WTC11 (cell line): ENCODE results near the gene LCN15.

ENCODE experiments used
- ATF1 ChIP-seq: sonication (generic); formaldehyde crosslinking; IDR thresholded peaks from 2 replicates; pipeline ENCODE4 v1.8.1; 2023; ENCODE audit warnings: mild to moderate bottlenecking, moderate library complexity, missing genetic modification reagents
- CREB1 ChIP-seq: sonication (generic); formaldehyde crosslinking; IDR thresholded peaks from 2 replicates; pipeline ENCODE4 v1.8.0; 2023; ENCODE audit warnings: mild to moderate bottlenecking, missing genetic modification reagents
- ELF4 ChIP-seq: sonication (generic); formaldehyde crosslinking; IDR thresholded peaks from 2 replicates; pipeline ENCODE4 v1.8.1; 2022; ENCODE audit warnings: low read depth, mild to moderate bottlenecking, moderate library complexity, missing genetic modification reagents
- MAX ChIP-seq: sonication (generic); formaldehyde crosslinking; IDR thresholded peaks from 2 replicates; pipeline ENCODE4 v1.8.0; 2022; ENCODE audit warnings: mild to moderate bottlenecking, missing genetic modification reagents
- TCF7 ChIP-seq: sonication (generic); formaldehyde crosslinking; IDR thresholded peaks from 2 replicates; pipeline ENCODE4 v1.8.0; 2022; ENCODE audit warnings: mild to moderate bottlenecking, low read depth, missing genetic modification reagents, moderate library complexity
- ZNF121 ChIP-seq: sonication (generic); formaldehyde crosslinking; IDR thresholded peaks from 2 replicates; pipeline ENCODE4 v1.8.0; 2023; ENCODE audit warnings: missing genetic modification reagents
- ZNF317 ChIP-seq: sonication (generic); formaldehyde crosslinking; IDR thresholded peaks from 2 replicates; pipeline ENCODE4 v1.8.1; 2023; ENCODE audit warnings: low read depth, mild to moderate bottlenecking, moderate library complexity, missing genetic modification reagents, borderline replicate concordance
- ZNF512 ChIP-seq: sonication (generic); formaldehyde crosslinking; IDR thresholded peaks from 2 replicates; pipeline ENCODE4 v1.8.1; 2022; ENCODE audit warnings: missing genetic modification reagents, borderline replicate concordance
- TF ChIP-seq, protein P1 (sequence below): fragments of 200-600 bp; IDR thresholded peaks from 2 replicates; pipeline ENCODE4 v1.8.0; 2022; ENCODE audit warnings: antibody characterized with exemption
- TF ChIP-seq, protein P2 (sequence below): sonication (generic); formaldehyde crosslinking; IDR thresholded peaks from 2 replicates; pipeline ENCODE4 v1.8.1; 2023; ENCODE audit warnings: mild to moderate bottlenecking, missing genetic modification reagents, moderate library complexity

DNA sequence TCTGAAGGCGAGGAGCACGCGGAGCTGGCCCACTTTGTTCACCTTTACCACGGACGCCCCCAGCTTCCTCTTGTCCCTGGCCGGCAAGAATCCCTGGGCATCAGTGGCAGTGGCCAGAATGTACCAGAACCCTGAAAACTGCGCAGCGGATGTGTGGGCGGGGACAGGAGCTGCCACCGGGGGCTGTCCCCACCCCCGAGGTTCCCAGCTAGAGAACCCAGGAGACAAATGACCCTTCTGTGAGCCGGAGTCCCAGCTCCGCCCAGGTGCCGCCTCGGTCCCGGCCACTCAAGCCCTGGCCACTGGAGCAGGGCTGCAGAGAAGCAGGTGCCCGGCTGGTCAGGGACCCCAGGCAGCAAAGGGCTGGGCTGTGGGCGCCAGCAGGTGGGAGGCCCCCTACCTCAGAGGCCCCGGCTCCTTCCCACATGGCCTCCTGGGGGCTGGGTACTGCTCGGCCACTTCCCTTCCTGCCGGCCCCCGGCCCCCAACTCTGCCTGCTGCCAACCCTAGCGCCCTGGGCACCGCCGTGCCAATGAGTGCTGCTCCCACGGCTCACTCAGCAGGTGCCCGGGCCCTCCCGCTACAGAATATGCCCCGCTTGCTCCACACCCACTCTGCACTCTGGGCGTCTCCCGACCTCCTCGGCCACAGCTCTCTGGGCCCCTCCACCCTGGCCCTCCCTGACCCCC is 22.3 kb downstream of the LCN15 start:
- TF ChIP-seq, protein P1, sequence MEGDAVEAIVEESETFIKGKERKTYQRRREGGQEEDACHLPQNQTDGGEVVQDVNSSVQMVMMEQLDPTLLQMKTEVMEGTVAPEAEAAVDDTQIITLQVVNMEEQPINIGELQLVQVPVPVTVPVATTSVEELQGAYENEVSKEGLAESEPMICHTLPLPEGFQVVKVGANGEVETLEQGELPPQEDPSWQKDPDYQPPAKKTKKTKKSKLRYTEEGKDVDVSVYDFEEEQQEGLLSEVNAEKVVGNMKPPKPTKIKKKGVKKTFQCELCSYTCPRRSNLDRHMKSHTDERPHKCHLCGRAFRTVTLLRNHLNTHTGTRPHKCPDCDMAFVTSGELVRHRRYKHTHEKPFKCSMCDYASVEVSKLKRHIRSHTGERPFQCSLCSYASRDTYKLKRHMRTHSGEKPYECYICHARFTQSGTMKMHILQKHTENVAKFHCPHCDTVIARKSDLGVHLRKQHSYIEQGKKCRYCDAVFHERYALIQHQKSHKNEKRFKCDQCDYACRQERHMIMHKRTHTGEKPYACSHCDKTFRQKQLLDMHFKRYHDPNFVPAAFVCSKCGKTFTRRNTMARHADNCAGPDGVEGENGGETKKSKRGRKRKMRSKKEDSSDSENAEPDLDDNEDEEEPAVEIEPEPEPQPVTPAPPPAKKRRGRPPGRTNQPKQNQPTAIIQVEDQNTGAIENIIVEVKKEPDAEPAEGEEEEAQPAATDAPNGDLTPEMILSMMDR, result no peak
- TF ChIP-seq, protein P2, sequence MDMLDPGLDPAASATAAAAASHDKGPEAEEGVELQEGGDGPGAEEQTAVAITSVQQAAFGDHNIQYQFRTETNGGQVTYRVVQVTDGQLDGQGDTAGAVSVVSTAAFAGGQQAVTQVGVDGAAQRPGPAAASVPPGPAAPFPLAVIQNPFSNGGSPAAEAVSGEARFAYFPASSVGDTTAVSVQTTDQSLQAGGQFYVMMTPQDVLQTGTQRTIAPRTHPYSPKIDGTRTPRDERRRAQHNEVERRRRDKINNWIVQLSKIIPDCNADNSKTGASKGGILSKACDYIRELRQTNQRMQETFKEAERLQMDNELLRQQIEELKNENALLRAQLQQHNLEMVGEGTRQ (CRISPR knock-in tag), result no peak
- TF ChIP-seq ATF1 (CRISPR knock-in tag), result no peak
- no peak for TF ChIP-seq ZNF317 (CRISPR knock-in tag)
- no peak for TF ChIP-seq ZNF512 (CRISPR knock-in tag)
- no peak for TF ChIP-seq CREB1 (CRISPR knock-in tag)
- no peak for TF ChIP-seq MAX (CRISPR knock-in tag)
- TF ChIP-seq TCF7 (CRISPR knock-in tag), result no peak
- no peak for TF ChIP-seq ELF4 (CRISPR knock-in tag)
- no peak for TF ChIP-seq ZNF121
